Dedifferentiated amniotic fluid mesenchymal stem cell (primary cell): Measurements from ENCODE around the gene DGKB.
A peak's percentile ranks its signal among the peaks of the same experiment; 100 is the strongest.

Experiments
- DNase-seq: peaks from one replicate; pipeline ENCODE4 v3.0.0-alpha.2; 2016; ENCODE audit errors: extremely low spot score

DGKB gene

GRCh38 chr7:14688208-14688607 is 214.3 kb downstream of the DGKB start:
- no peak for DNase-seq

GRCh38 chr7:14687777-14688176 is 214.8 kb downstream of the DGKB start:
- peak; percentile 19 for DNase-seq

- no peak for DNase-seq
Measured at GRCh38 chr7:14687241-14687640, 215.3 kb downstream of the DGKB start.

- DNase-seq, result no peak
Measured at GRCh38 chr7:14685167-14685566, 217.4 kb downstream of the DGKB start.

- no peak for DNase-seq
Measured at GRCh38 chr7:14682910-14683465, 219.6 kb downstream of the DGKB start.

- no peak for DNase-seq
Measured at GRCh38 chr7:14676896-14677295, 225.7 kb downstream of the DGKB start.

- DNase-seq, result no peak
Measured at GRCh38 chr7:14673202-14673601, 229.3 kb downstream of the DGKB start.

- no peak for DNase-seq
Measured at GRCh38 chr7:14666913-14667312, 235.6 kb downstream of the DGKB start.

- no peak for DNase-seq
Measured at GRCh38 chr7:14666304-14666703, 236.2 kb downstream of the DGKB start.

- no peak for DNase-seq
Measured at GRCh38 chr7:14639801-14640200, 262.8 kb downstream of the DGKB start.

GRCh38 chr7:14639329-14639728 is 263.2 kb downstream of the DGKB start:
- no peak for DNase-seq

GRCh38 chr7:14637968-14638367 is 264.6 kb downstream of the DGKB start:
- no peak for DNase-seq

- DNase-seq, result no peak
Measured at GRCh38 chr7:14635955-14636354, 266.6 kb downstream of the DGKB start.

GRCh38 chr7:14630048-14630447 is 272.5 kb downstream of the DGKB start:
- DNase-seq, result no peak

GRCh38 chr7:14628516-14628915 is 274.0 kb downstream of the DGKB start:
- no peak for DNase-seq

GRCh38 chr7:14626076-14626475 is 276.5 kb downstream of the DGKB start:
- no peak for DNase-seq

- DNase-seq, result no peak
Measured at GRCh38 chr7:14622559-14622958, 280.0 kb downstream of the DGKB start.

GRCh38 chr7:14606101-14606500 is 296.4 kb downstream of the DGKB start:
- DNase-seq, result no peak

GRCh38 chr7:14604606-14605005 is 297.9 kb downstream of the DGKB start:
- no peak for DNase-seq

- no peak for DNase-seq
Measured at GRCh38 chr7:14602851-14603250, 299.7 kb downstream of the DGKB start.

- no peak for DNase-seq
Measured at GRCh38 chr7:14600766-14601367, 301.7 kb downstream of the DGKB start.

GRCh38 chr7:14598978-14599377 is 303.6 kb downstream of the DGKB start:
- no peak for DNase-seq

GRCh38 chr7:14596421-14596820 is 306.1 kb downstream of the DGKB start:
- DNase-seq, result no peak

GRCh38 chr7:14590206-14590605 is 312.3 kb downstream of the DGKB start:
- DNase-seq, result no peak
